GM19372 (cell line): ENCODE results near the gene GTF3C4.

Experiments used
- ATAC-seq: cut with Tn5 transposase; IDR thresholded peaks from one replicate; pipeline ENCODE4 v1.9.1; 2021; ENCODE audit warnings: mild to moderate bottlenecking, low read depth, moderate library complexity; ENCODE audit not compliant: unreplicated experiment

GTF3C4 gene

DNA sequence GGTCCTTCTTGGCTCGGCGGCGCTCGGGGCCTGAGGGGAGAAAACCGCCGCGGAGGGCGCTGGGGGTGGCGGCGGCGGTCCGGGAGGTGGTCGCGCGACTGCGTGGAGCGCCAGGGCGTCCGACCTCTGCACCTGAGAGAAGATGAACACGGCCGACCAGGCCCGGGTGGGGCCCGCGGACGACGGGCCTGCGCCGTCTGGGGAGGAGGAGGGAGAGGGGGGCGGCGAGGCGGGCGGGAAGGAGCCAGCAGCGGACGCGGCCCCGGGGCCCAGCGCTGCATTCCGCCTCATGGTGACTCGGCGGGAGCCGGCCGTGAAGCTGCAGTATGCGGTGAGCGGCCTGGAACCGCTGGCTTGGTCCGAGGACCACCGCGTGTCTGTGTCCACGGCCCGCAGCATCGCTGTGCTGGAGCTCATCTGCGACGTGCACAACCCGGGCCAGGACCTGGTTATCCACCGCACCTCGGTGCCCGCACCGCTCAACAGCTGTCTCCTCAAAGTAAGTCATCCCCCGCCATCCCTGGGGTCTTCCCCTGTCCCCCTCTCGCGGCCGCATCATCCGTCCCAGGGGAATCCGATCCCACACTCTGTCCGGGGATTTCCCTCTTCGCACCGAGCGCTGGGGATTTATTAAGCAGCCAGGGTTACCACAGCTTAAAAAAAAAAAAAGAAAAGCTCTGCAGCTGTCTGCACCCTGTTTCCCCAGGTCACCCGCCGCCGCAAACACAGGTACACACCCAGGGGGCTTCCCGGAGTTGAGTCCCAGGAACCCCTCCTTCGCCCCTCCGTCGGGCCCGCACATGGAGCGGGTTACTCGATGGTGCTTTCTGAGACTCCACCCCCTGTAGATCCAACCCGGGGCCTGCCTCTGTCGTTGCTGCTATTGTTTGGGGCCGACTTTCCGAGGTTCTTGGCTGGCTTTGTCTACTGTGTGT is at the start of gene GTF3C4:
TSS of gene GTF3C4 (plus strand) at position 8 of the 935 bp plus-strand sequence. CDS start at position 143, 135 bp downstream.
- peak; percentile 49 for ATAC-seq

DNA sequence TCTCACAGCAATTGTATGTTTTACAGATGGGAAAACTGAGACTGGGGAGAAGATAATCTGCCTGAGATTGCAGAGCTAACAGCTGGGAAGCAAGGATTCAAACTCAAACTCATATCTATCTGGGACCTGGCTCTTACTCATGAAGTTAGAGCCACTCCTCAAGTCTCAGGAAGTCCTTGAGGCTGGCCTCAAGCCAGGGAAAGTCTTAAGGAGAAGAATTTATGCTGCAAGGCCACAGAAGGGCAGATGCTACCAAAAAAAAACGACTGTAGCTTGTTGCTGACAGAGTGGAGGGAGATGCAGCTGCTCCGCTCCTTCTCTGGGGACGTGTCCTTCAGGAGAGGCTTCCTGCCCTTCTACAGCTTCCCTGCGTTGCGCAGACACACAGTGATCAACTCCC is 48.1 kb upstream of the GTF3C4 start:
- no peak for ATAC-seq

DNA sequence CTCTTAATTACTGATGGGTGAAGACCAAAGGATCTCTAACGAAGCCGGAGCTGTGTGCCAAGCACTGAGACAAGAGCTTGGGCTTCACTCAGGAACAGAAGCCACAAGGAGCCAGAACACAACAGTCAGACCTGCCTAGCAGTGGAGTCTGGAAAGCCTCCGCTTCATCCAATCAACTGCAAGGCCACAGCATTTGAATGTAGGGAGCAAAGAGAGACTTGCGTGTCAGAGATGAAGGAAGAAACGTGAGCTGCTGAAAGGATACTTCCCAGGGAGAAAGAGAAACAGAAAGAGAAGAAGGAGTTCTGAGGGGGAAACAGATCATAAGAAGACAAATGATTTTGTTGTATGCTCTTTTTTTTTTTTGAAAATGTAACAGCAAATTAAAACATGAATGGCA is 44.0 kb upstream of the GTF3C4 start:
- no peak for ATAC-seq

DNA sequence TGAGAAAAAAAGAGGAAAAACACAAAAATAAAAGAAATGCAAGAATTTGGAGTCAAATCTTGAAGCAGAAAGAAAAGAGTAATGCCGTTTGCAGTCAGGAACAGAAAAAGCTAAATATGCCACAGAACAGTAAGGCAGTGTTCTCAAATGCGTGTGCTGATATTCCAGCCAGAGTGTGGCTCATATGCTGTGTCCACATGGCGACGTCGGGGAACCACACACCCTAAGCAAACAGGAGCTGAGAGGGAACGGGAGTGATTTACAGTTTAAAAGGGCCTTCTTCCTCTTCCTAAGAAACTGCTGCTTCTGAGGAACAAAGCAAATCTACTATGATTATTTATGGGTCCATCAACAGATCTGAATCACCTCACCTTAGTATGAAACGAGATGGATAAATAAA is 43.2 kb upstream of the GTF3C4 start:
- ATAC-seq: no peak

GRCh38 chr9:132627594-132627993 is 42.7 kb upstream of the GTF3C4 start:
- no peak for ATAC-seq

DNA sequence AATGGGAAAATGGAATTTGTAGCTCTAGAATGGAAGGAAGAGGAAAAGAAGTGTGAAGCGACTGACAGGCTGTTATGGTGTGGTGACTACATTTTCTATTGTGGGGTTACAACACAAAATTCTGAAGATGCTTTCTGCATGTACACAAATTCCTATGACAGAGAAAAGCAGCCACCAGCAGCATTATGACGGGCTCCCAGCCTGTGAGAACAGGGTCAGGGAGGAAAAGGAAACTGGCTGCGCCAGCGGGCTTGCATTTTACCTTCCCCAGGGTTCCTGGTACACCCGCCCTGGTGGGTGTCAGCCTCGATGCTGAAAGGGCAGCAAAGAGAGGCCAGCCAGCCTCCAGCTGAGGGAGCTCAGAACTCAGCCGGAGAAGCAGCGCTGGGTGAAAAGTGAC is 41.5 kb upstream of the GTF3C4 start:
- ATAC-seq: no peak

DNA sequence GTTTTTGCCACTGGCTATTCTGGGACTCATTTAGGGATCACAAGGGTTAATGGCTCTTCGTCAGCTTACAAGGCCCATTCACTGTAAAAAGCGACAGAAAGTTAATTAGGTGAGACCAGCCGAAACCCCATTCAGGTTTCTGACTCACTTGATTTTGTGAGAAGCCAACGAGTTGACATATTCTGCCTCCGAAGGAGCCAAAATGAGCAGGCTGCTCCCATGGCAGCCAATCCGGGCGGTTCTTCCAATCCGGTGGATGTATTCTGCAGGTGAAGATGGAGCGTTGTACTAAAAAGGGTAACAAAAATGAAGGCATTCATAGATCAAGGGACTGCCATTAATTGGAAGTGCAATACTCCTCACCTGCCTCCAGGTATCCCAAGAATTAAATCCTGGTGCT is 40.1 kb upstream of the GTF3C4 start:
- no peak for ATAC-seq

- ATAC-seq: no peak
These were observed 39.5 kb upstream of the GTF3C4 start for GRCh38 chr9:132630811-132631210.

DNA sequence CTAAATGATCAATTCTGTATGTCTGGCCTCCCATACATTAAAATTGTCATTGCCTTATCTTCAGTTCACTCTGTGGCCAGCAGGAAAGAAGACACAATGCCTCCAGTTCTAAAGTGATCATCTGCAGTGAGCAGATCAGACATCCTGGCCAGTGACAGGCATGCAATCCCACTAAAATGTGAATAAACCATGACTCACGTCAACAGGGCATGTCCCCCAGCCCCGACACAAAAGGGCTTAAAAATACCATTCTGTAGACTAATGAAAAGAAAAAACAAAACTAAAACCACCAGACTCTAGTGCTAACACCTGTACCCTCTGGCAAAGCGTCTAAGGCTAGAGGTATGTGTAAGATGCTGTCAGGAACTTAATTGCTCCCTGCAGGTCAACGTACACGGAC is 39.0 kb upstream of the GTF3C4 start:
- ATAC-seq: no peak

DNA sequence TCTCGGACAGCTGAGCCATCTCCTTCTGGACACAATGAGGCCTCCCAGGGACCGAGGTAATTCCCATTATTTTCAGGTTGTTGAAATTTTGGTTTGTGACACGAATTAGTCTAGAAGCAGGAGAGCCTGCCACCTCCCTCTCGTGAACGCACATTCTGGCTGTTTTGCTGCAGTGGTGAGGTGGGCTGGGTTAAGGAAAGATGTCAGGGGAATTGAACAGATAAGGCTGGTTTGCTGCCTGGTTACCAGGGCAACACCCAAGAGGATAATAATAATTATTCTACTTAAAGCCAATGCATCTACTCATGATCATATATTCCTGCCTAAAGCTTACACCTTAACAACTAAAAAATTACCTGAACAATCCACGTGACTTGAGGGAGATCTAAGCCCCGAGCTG is 38.6 kb upstream of the GTF3C4 start:
- no peak for ATAC-seq

GRCh38 chr9:132632413-132633129 is 37.7 kb upstream of the GTF3C4 start:
- no peak for ATAC-seq

DNA sequence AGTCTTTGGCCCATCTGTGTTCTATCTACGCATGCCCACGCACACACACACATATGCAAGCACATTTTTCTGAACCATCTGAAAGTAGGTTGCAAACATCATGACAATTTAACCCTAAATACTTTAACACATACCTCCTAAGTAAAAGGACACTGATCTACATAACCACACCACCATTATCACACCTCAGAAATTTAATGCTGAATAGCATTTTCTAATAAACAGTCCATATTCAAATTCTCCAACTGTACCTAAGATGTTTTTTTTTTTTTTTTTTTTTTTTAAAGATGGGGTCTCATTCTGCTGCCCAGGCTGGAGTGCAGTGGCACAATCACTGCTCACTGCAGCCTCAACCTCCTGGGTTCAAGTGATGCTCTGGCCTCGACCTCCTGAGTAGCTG is 35.9 kb upstream of the GTF3C4 start:
- no peak for ATAC-seq

GRCh38 chr9:132637351-132637750 is 32.9 kb upstream of the GTF3C4 start:
- no peak for ATAC-seq

GRCh38 chr9:132637801-132638200 is 32.5 kb upstream of the GTF3C4 start:
- no peak for ATAC-seq

GRCh38 chr9:132638240-132638639 is 32.0 kb upstream of the GTF3C4 start:
- no peak for ATAC-seq

DNA sequence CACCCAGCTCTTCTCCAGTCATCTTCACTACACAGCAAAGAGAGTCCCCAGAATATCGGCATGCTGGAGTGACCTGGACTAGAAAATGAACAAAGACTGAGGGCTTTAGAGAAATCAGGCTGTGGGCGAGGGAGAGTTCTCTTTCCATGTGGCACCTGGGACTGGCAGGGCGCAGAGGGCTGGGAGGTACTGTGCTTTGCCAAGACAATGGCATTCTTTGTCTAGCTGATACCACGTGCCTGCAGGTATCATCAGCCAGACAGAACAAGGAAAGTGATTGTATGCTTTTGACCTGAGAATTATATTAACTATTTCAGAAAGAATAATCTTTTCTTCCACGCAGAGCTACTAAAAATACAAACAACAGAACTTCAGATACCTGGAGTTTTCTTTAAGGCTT is 30.9 kb upstream of the GTF3C4 start:
- no peak for ATAC-seq

DNA sequence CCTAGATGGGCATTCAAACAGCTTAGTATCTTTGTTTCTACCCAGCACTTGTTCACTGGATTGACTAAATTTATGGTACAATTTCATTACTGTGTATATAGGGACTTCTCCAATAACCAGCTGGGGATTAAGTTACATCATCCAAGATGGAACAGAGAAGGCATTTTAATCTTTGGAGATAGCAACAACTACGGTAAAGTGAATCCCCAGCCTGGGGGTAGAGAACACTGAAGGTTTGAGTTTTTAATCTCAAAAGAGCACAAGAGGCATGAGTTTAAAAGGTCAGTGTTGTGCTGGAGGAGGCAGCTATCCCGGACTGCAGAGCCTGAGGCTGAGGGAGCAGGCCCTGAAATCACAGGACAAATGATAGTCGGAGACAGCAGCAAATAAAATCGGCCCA is 29.0 kb upstream of the GTF3C4 start:
- ATAC-seq: no peak

GRCh38 chr9:132644251-132644650 is 26.0 kb upstream of the GTF3C4 start:
- ATAC-seq: no peak

DNA sequence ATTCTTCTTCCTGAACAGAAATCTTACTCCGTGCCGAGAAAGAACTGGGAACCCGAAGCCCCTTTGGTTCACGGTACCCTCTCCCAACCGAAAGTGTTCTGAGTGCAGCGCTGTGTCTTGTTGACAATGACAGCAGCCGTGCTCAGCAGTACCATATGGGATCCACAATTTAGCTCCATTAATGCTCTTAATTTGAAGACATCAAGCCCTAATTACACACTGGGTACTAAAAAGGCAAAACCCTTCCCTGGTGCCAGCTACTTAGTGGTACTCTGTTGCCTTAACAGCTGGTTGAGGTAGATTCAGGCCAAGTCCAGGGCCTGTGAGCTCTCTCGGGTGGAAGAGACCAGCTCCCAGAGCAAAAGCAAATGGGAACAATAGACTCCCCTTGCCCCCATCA is 25.0 kb upstream of the GTF3C4 start:
- ATAC-seq: no peak

DNA sequence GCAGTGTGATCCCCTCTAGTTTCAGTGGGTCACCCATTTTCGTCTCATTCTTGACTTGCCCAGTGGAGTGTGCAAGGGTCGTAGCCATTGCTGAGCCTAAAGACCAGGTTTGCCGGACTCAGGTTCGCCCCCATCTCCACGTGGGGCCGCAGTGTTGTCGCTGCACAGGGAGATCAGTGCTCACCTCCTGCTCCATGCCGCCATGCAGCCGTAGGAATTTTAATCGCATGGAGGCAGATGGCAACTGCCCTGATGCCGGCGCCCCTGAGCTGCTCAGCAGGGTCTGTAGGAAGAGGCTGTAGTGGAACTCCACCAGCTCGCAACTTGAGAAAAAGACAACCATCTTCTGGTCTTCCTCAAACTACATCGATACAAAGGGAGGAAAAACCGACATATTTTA is 24.6 kb upstream of the GTF3C4 start:
- no peak for ATAC-seq

DNA sequence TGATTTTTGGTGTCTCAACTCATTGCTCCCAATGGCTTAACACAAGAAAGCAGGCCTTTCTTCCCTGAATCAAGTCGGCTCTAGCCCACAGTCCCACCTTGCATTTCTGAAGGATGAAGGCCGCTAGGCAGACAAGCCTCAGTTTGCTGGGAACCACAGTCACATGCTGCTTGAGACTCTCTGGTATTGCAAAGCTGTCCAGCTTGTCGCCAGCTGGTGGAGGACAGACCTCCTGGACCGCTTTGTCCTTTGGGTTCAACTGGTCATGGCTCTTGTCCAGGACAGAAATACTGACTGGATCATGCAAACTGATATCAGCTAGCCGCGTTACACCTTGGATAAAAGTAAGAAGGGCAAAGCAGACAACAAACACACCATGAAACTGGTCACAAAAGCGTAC is 23.5 kb upstream of the GTF3C4 start:
- no peak for ATAC-seq

GRCh38 chr9:132647355-132647754 is 22.9 kb upstream of the GTF3C4 start:
- ATAC-seq: no peak
